NCI-H146 treated with DMSO at 0.1 percent for 48 hours (cell line): ENCODE measurements around the gene OSBPL5.

ENCODE experiments used
- DNase-seq: peaks from one replicate; lab custom pipeline; 2025; ENCODE audit not compliant: unreplicated experiment; lab: John Stamatoyannopoulos, UW

Gene OSBPL5

DNA sequence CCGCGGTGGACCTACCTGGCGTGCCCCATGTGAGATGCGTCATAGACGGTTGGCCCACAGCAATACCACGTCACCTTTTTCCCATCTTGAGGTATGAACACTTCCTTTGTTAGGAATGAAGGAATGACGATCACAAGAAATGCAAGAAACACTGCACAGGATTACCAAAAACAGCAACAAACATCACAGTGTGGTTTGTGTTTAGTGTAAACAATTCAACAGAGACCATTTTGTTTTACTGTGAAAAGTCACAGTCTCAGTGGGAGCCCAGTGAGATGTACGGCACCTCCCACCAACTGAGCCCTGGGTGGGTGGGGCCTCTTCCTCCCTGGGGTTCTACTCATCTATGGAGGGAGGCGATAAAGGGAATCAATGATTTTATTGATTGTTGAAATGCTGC, 124.2 kb downstream of the OSBPL5 start:
- DNase-seq, result no peak

DNA sequence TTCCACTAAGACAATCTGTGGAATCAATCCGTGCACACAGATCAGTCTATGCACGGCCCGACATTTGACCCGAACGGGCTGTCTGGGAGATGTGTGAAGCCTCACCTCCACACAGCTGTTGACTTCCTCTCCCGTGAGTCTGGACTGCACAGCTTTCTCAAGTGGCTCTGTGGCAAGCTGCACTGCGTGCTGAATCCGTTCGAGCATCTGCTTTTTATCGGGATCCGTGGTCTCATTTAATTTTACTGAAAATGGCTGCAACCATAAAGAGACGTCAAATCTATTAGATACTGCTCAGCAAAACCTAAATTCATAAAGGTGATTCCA, 127.2 kb downstream of the OSBPL5 start:
- no peak for DNase-seq
